ENCODE data around the gene EDEM3.
"Not testable (repeated sequence)": the region's sequence is repeated elsewhere in the genome, so short reads cannot be mapped to it uniquely, and the experiment has no call there.

The EDEM3 gene

GRCh38 chr1:184754476-184755225 lies at the start of gene EDEM3:
TSS of gene EDEM3 (minus strand) at chr1:184754858. CDS start at chr1:184754646, 212 bp downstream.
- peak; percentile 96 to 98 for DNase-seq

GRCh38 chr1:184804220-184804619 lies 49.6 kb upstream of the EDEM3 start:
- no peak for DNase-seq

- DNase-seq = no peak
These were observed 48.5 kb upstream of the EDEM3 start for GRCh38 chr1:184803180-184803492.

GRCh38 chr1:184802354-184803179 lies 47.9 kb upstream of the EDEM3 start:
- no peak for DNase-seq

- no peak for DNase-seq
These were observed 46.8 kb upstream of the EDEM3 start for GRCh38 chr1:184801503-184801902.

- DNase-seq = no peak
These were observed 46.2 kb upstream of the EDEM3 start for GRCh38 chr1:184800876-184801275.

GRCh38 chr1:184793967-184794366 lies 39.3 kb upstream of the EDEM3 start:
- no peak for DNase-seq

- DNase-seq = no peak
These were observed 37.9 kb upstream of the EDEM3 start for GRCh38 chr1:184792450-184792969.

- DNase-seq = no peak
These were observed 36.9 kb upstream of the EDEM3 start for GRCh38 chr1:184791550-184791900.

- DNase-seq = no peak
These were observed 36.2 kb upstream of the EDEM3 start for GRCh38 chr1:184790642-184791549.

- no peak for DNase-seq
These were observed 35.2 kb upstream of the EDEM3 start for GRCh38 chr1:184789884-184790283.

GRCh38 chr1:184788970-184789369 lies 34.3 kb upstream of the EDEM3 start:
- DNase-seq = no peak

GRCh38 chr1:184785529-184785928 lies 30.9 kb upstream of the EDEM3 start:
- DNase-seq = no peak

- DNase-seq = not testable (repeated sequence)
These were observed 29.1 kb upstream of the EDEM3 start for GRCh38 chr1:184783723-184784122.

GRCh38 chr1:184781941-184782340 lies 27.3 kb upstream of the EDEM3 start:
- no peak for DNase-seq

- DNase-seq = no peak
These were observed 21.2 kb upstream of the EDEM3 start for GRCh38 chr1:184775885-184776284.

- no peak for DNase-seq
These were observed 20.7 kb upstream of the EDEM3 start for GRCh38 chr1:184775329-184775728.

- DNase-seq = no peak
These were observed 19.2 kb upstream of the EDEM3 start for GRCh38 chr1:184773762-184774320.

- DNase-seq = no peak
These were observed 16.6 kb upstream of the EDEM3 start for GRCh38 chr1:184771190-184771691.

GRCh38 chr1:184770181-184770979 lies 15.7 kb upstream of the EDEM3 start:
- no peak for DNase-seq

- no peak for DNase-seq
These were observed 14.6 kb upstream of the EDEM3 start for GRCh38 chr1:184769241-184769640.

- DNase-seq = no peak
These were observed 13.8 kb upstream of the EDEM3 start for GRCh38 chr1:184768467-184768866.

Data from activated CD4-positive, alpha-beta T cell treated with anti-CD3 and anti-CD28 coated beads, Interleukin-2, amount 50 U/mL, for 4 hours (primary cell).